Loucy (cell line): ENCODE data around the gene MCUR1.

Experiments used
- CTCF ChIP-seq: fragments of 200-600 bp; sonication (generic); conservative IDR thresholded peaks from 2 replicates; pipeline ENCODE4 v1.5.1; 2014; ENCODE audit warnings: mild to moderate bottlenecking, antibody characterized with exemption, low read length
- EZH2phosphoT487 ChIP-seq: fragments of 200-600 bp; IDR thresholded peaks from 2 replicates; pipeline ENCODE4 v1.6.1; 2018; ENCODE audit warnings: antibody characterized with exemption, mild to moderate bottlenecking, moderate library complexity, borderline replicate concordance

DNA sequence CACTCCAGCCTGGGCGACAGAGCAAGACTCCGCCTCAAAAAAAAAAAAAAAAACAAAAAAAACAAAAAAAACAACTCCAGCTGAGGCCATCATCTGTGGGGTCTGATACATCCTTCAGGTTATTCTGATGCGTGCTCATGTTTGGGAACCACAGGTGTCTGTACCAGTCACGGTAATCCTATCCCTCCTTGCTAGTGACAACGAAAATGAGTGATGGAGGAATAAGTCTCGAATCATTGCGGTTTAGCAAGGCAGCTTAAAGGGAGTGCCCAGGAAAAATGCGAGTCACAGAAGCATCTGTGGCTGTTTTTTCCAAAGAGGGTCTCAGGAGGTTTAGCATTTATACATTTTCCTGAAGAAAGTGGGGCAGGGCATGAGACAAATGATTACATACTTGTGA, 48.8 kb downstream of the MCUR1 start:
- TF ChIP-seq CTCF = no peak
- TF ChIP-seq EZH2phosphoT487 = no peak
